ENCODE results near the gene CXCR5. TPM values are rescaled to one million over a fixed set of nuclear protein-coding genes. Genes with fewer than 3 reads are reported as not detected.

CXCR5 gene
- total and polyA plus RNA-seq, 2 of the 4 experiments (the other 2 are of a cell fraction): not detected

DNA sequence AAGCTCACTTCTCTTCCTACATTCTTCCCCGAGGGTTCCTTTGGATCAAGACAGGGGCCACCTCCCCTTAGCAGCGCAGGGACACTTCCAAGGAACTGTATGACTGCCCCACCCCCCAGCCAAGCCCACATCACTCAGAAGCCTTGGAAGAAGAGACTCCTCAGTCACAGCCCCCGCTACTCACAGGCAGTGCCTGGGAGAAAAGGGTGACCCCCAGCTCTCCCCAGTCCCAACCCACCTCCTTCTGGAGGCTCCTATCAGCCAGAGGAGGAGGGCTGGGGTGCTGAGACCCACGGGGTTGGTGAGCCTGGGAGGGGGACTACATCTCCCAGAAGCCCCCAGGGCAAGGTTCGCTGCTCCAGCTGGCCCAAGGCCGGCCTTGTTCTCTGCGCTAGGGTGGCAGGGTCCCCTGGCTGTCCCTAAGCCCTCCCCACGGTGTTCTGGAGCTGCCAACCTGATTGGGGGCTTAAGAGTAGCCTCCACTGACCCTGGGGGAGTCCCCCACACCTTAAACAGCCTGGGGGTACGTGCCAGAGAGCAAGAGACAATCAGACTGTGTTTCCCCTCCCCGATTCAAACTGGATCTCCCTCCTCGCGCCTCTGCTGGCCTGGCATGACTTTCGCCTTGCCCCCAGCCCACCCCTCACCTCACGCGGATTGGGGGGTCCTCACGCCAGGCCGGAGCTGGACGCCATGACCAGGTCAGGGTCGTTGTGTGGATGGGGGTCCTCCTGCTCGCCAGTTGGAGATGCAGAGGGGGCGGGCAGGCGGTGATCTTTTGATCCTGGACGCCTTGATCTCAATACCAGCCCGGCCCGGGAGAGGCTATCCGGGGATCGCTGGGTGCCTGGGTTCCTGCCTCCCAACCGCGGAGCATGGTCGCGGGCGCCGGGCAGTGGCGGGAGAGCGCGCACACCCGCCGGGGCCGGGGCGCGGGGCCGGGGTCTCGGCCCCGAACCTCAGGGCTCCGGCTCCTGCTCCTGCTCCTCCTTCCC, 41.2 kb downstream of the CXCR5 start:
- intact Hi-C loops (cut with micrococcal nuclease): loop anchor here (1.0 kb wide), 1 partner anchor 16 kb away; no protein-coding TSS in a partner anchor
- Histone ChIP-seq H3K9ac (ENCODE audit: low read depth, low read length) (peak overlapping the region; percentile 100), H3K79me1 (ENCODE audit: low read depth in 1 of 2, low read length in 2 of 2) (peaks cover 8 to 38% of the 10 kb centered on the region in 2 experiments; a peak in 3 of 4 replicates), H2AK9ac (replicated peaks; ENCODE audit: low read depth, low read length, poor library complexity) (peak overlapping the region; percentile 98), H3K27ac (ENCODE audit: insufficient read depth, low read length) (peak overlapping the region; percentile 99), H4K20me1 (ENCODE audit: insufficient read depth, low read length) (peaks cover 51% of the 10 kb centered on the region), H3K9me3 (ENCODE audit: control insufficient read depth, insufficient read depth, low read length) (no peaks in the 10 kb centered on the region), H2BK5ac (ENCODE audit: low read depth, low read length, poor library complexity, severe bottlenecking) (peak overlapping the region; percentile 92), H2BK120ac (ENCODE audit: low read depth, low read length) (peak overlapping the region; percentile 81), H4K91ac (ENCODE audit: insufficient read depth, low read depth, low read length) (peak overlapping the region; percentile 94), H3K4me3 (ENCODE audit: insufficient read depth, low read depth, low read length) (peak overlapping the region; percentile 99), H2BK15ac (ENCODE audit: low read depth, low read length) (peak overlapping the region; percentile 53; the same call in 2 of the 3 replicates), H3K4ac (ENCODE audit: low read depth, low read length) (peak overlapping the region; percentile 97), H4K8ac (ENCODE audit: low read depth in 2 of 2, low read length in 2 of 2) (peak overlapping the region; percentile 11 to 78; a peak in 3 of 4 replicates), H2AFZ (replicated peaks; ENCODE audit: low read length, poor library complexity) (peak overlapping the region; percentile 73), H3K36me3 (ENCODE audit: control insufficient read depth, insufficient read depth, low read length) (no peaks in the 10 kb centered on the region), H3K14ac (replicated peaks; ENCODE audit: low read depth, low read length) (peak overlapping the region; percentile 99), H3K4me2 (ENCODE audit: low read depth, low read length) (peak overlapping the region; percentile 91), H3K18ac (ENCODE audit: low read depth, low read length) (peak overlapping the region; percentile 88), H2AK5ac (ENCODE audit: low read depth, low read length) (peak overlapping the region; percentile 97), H4K5ac (ENCODE audit: low read depth, low read length) (peak overlapping the region; percentile 77), H3K4me1 (ENCODE audit: control insufficient read depth, insufficient read depth, low read length) (peaks cover 14% of the 10 kb centered on the region), H3K27me3 (ENCODE audit: control insufficient read depth, insufficient read depth, low read length) (no peaks in the 10 kb centered on the region), H3K56ac (ENCODE audit: extremely low read depth, insufficient read depth, low read length) (peak overlapping the region; percentile 78), H3K23ac (ENCODE audit: low read depth, low read length) (peak overlapping the region; percentile 99), H2BK20ac (ENCODE audit: low read depth, low read length) (no peak overlapping the region), H3K9me1 (ENCODE audit: insufficient read depth, low read length) (no peaks in the 10 kb centered on the region)
- peak; percentile 33 for DNase-seq
- 0% methylated on average over 12 of the region's 45 CpGs; no CpG with 5 or more reads in 1 of the 2 experiments for WGBS, 2 experiments (ENCODE audit: extremely low coverage in 2 of 2, insufficient read length in 1 of 2)
- POLR2A ChIA-PET (ENCODE audit: unreplicated experiment): interaction anchor here (0.6 to 1.0 kb wide), 6 partner anchors 11 to 132 kb away, joined by 3 to 18 read pairs (median 4); no protein-coding TSS in a partner anchor
- dilution Hi-C loops (cut with HindIII; ENCODE audit: low sequenced_read_pairs, unreplicated experiment): no loop called here
- no peak for TF ChIP-seq CHD1 (IDR thresholded peaks at IDR 0.05; ENCODE audit: low read depth, low read length)
- TF ChIP-seq SMC3 (IDR thresholded peaks at IDR 0.05; ENCODE audit: low read depth, low read length): no peak
- TF ChIP-seq RAD21 (IDR thresholded peaks at IDR 0.05; ENCODE audit: low read length): no peak
- peak; percentile 21; the same call in 1 of the 2 replicates for TF ChIP-seq MAZ (IDR thresholded peaks at IDR 0.05; ENCODE audit: borderline replicate concordance, low read depth, low read length)
- TF ChIP-seq, protein P1, sequence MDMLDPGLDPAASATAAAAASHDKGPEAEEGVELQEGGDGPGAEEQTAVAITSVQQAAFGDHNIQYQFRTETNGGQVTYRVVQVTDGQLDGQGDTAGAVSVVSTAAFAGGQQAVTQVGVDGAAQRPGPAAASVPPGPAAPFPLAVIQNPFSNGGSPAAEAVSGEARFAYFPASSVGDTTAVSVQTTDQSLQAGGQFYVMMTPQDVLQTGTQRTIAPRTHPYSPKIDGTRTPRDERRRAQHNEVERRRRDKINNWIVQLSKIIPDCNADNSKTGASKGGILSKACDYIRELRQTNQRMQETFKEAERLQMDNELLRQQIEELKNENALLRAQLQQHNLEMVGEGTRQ (IDR thresholded peaks at IDR 0.05; ENCODE audit: low read depth, low read length): no peak
- peak; percentile 53; the same call in 1 of the 2 replicates for TF ChIP-seq POLR2A (IDR thresholded peaks at IDR 0.05; ENCODE audit: low read depth, low read length)
- TF ChIP-seq RFX5 (IDR thresholded peaks at IDR 0.05; ENCODE audit: low read depth, low read length): no peak
- TF ChIP-seq FOS (IDR thresholded peaks at IDR 0.05; ENCODE audit: low read depth, low read length): no peak
- CTCF ChIA-PET: interaction anchor here (1.0 to 1.3 kb wide), 2 partner anchors 13 to 14 kb away, joined by 4 to 5 read pairs; no protein-coding TSS in a partner anchor
- in situ Hi-C loops (cut with MboI; ENCODE audit: low sequenced_read_pairs): no loop called here
- ATAC-seq (ENCODE audit: low read depth): no peak
- no TSS peak for BruUV-seq (replicated peaks)
